LoVo (cell line): ENCODE data around the gene PID1.

Experiments
- DNase-seq: peaks from one replicate; pipeline ENCODE4 v3.0.0-alpha.2; 2016; ENCODE audit warnings: low spot score

Gene PID1

GRCh38 chr2:229164545-229165249, 106.4 kb downstream of the PID1 start:
- no peak for DNase-seq

GRCh38 chr2:229163893-229164292, 107.2 kb downstream of the PID1 start:
- DNase-seq: no peak

- no peak for DNase-seq
Observed at GRCh38 chr2:229162015-229162414, 109.1 kb downstream of the PID1 start.

GRCh38 chr2:229160984-229161383, 110.1 kb downstream of the PID1 start:
- no peak for DNase-seq

- peak; percentile 81 for DNase-seq
Observed at GRCh38 chr2:229160180-229160579, 110.9 kb downstream of the PID1 start.

DNA sequence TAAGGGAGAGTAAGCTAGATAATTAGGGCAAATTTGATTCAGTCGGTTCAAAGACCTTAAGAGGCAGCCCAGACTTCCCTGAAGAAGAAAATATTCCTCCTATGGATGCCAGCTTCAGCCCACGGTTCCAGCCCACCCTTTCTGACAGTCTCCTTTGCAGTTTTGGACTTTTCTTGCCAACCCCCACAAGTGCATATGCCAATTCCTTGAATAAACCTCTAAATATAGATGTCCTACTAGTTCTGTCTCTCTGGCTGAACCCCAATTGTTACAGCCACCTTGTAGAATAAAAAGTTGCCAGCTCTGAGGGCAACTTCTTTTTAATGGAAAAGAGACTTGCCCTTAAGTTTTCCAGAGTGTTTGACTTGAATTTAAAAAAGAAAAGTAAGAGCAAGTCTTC, 111.7 kb downstream of the PID1 start:
- DNase-seq: no peak

- DNase-seq: peak; percentile 46
Observed at GRCh38 chr2:229154381-229154780, 116.7 kb downstream of the PID1 start.

- DNase-seq: no peak
Observed at GRCh38 chr2:229153951-229154350, 117.1 kb downstream of the PID1 start.

- DNase-seq: peak; percentile 85
Observed at GRCh38 chr2:229153267-229153666, 117.8 kb downstream of the PID1 start.

GRCh38 chr2:229152674-229153073, 118.4 kb downstream of the PID1 start:
- DNase-seq: no peak

DNA sequence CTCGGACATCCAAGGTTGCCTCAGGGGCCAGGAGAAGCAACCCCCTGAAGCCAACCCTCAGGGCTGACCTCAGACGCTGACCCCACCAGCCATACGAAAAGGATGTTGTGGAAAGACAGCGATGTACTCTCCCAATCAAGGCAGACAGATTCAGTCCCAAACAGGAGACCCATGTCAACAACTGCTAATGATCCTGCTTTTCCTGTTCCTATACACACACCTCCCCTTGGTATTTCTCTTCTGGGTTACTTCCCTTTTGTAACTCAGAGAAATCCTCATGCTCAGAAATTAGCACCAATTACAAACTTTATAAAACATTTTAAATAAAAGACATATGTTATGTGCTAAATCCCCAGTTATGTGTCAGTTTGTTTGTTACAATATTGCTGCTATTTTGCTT, 120.8 kb downstream of the PID1 start:
- DNase-seq: no peak

DNA sequence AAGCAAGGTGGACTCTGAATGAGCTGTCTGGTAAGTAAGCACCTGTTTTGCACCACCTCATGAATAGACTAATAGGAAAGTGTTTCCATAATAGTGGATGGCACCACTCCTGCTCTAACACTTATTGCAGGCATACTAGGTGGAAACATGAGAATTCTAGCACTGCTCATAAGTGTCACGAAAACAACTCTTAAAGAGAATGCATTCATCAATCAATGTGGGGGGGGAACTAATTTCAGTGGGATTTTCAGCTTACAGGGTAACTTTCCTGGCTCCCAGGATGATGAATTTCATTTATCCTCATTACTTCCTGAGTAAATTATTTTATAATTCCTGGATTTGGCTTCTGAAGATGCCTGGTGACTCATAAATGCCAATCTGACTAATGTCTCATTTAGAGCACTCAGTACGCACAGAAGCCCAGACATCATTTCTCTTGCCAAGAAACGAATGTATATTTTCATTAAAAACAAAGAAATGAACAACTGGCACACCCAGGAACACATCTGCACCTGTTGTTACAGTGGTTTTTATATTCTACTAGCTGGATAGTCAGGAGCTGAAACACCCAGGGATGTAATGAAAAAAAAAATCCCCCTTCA, 129.6 kb downstream of the PID1 start:
- DNase-seq: peak; percentile 61

DNA sequence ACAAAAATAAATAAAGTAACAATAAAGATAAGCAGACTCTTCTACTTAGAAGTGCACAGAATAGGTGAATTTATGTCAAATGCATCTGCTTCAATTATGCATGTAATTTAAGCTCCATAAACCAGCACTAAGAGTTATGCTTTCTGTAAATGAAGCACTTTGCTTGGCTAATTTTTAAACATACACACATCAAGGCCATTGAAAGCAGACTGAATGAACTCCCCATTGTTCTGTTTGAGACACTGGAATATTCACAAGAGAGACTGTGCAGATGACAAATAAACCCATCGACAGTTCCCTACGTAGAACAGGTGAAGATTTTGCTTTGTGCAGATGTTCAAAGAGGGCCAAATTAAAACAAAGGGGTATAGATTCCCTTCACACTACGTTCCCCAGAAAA, 133.4 kb downstream of the PID1 start:
- DNase-seq: no peak

DNA sequence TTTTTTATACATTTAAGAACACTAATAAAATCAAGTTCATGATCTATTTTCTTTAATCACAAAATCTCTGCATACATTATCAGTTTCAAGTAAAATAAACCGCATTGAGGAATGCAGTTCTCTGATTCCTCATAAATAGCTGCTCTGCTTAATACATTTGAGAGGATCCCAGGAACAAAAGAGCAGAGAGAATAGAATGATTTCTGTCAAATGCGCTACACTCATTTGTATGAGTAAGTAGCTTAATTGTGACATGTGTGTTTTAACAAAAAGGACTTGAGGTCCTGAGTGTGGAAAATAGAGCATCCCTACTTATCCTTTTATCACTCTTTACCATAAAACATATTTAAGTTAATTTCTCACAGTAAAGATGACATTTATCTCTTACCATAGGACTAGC, 134.0 kb downstream of the PID1 start:
- DNase-seq: no peak

- peak; percentile 66 for DNase-seq
Observed at GRCh38 chr2:229133155-229133772, 137.8 kb downstream of the PID1 start.

GRCh38 chr2:229132236-229132635, 138.9 kb downstream of the PID1 start:
- DNase-seq: no peak

DNA sequence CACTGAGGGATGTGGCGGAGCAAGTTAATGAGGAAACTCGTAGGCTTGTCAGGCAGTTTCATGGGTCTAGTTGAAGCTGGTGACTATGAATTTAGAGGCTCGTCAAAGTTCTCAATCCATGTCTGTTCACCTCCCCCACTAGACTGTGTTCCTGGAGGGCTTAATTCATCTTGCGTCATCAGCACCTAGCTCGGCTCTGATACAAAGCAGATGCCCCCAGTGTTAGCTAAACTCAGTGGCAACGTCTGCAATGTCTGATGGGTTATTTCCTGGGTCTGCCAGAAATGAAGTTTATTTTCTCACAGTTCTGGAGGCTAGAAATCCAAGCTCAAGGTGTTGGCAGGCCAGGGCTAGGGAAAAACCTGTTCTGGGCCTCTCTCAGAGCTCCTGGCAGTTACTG, 140.6 kb downstream of the PID1 start:
- no peak for DNase-seq

DNA sequence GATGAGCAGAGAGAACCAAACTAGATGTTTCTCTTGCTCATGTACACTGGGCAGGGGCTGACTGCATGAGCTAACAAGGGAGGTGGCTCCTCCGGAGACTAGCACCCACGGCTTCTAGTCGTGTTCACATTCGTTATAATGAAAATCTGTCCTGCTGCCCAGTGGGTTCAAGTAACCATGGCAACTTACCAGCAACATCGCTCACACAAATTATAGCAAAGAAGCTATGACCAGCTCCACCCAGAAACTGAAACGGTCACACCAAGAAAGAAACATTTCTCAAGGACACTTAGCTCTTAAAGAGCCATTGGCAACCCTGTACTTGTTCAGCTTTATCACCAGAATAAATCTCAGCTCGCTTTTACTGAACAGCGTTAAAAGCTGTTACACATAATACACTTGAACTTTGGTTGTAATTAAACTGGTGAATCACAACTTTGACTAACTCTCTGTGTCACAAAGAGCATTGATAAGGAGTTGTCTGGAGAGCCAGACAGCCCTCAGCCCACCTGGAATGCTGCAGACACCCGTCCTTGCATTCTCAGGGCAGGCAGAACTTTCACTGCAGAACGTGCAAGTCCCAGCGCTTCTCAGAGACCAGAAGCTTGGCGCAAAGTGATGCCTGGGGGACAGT, 141.2 kb downstream of the PID1 start:
- DNase-seq: peak; percentile 56

GRCh38 chr2:229127471-229127870, 143.6 kb downstream of the PID1 start:
- no peak for DNase-seq

GRCh38 chr2:229126066-229126465, 145.0 kb downstream of the PID1 start:
- DNase-seq: no peak

GRCh38 chr2:229124136-229124535, 147.0 kb downstream of the PID1 start:
- no peak for DNase-seq

DNA sequence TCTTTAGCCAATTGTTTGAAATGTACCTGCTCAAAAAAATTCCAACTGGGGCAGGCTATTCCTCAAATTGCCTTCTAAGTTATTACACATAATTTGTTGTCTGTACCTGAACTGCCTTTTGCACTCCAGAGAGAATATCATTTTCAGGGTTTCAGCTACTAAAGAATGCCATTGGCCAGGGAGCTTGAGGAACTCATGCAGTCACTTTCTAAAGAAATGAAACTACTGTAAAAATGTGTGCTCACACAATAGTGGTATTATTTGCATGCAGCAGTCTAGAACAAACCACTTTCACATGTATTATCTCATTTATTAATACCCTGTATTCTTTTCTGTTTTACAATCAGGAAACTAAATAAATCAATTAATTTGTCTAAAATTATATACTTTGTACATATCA, 152.2 kb downstream of the PID1 start:
- DNase-seq: no peak

- DNase-seq: no peak
Observed at GRCh38 chr2:229118336-229118735, 152.8 kb downstream of the PID1 start.
